SK-N-MC (cell line): ENCODE results near the gene DAZAP1.

Experiments used
- DNase-seq: peaks from one replicate; pipeline ENCODE4 v3.0.0-alpha.2; 2011; ENCODE audit warnings: low read depth, low spot score
- H3K27ac ChIP-seq: fragments of 200-600 bp; sonication (generic); 2 replicates; pipeline ENCODE4 v1.5.1; 2016; ENCODE audit warnings: mixed run types
- H3K36me3 ChIP-seq: fragments of 200-600 bp; sonication (generic); 2 replicates; pipeline ENCODE4 v1.6.1; 2017; ENCODE audit warnings: antibody characterized with exemption, low read length, mixed read lengths; ENCODE audit not compliant: insufficient read depth
- H3K4me3 ChIP-seq: fragments of 200-600 bp; sonication (generic); 2 replicates; pipeline ENCODE4 v1.5.1; 2016
- H3K9ac ChIP-seq: fragments of 200-600 bp; sonication (generic); 2 replicates; pipeline ENCODE4 v1.8.0; 2017; ENCODE audit warnings: mixed run types, mixed read lengths; ENCODE audit not compliant: insufficient read length
- H3K9me3 ChIP-seq: fragments of 200-600 bp; sonication (generic); 2 replicates; pipeline ENCODE4 v1.6.1; 2017; ENCODE audit warnings: low read depth, mild to moderate bottlenecking, antibody characterized with exemption, low read length, moderate library complexity, mixed read lengths
- EZH2 ChIP-seq: fragments of 200-600 bp; sonication (generic); IDR thresholded peaks from one replicate; pipeline ENCODE4 v1.6.1; 2017; ENCODE audit warnings: antibody characterized with exemption
- FOXP2 ChIP-seq: optimal IDR thresholded peaks from 2 replicates; pipeline ENCODE3; 2011; ENCODE audit warnings: mild to moderate bottlenecking, moderate library complexity; ENCODE audit not compliant: insufficient read depth; ENCODE audit errors: extremely low read length, control extremely low read depth
- POLR2AphosphoS5 ChIP-seq: IDR thresholded peaks from 2 replicates; pipeline ENCODE4 v1.6.1; 2012; ENCODE audit warnings: mild to moderate bottlenecking, low read depth, low read length, borderline replicate concordance

The DAZAP1 gene

GRCh38 chr19:1482361-1483130 lies 75.2 kb downstream of the DAZAP1 start:
- no peaks in the 10 kb centered on the region for H3K36me3 ChIP-seq
- no peak overlapping the region for H3K9ac ChIP-seq
- no peak overlapping the region for H3K27ac ChIP-seq
- H3K9me3 ChIP-seq = no peaks in the 10 kb centered on the region
- no peak overlapping the region for H3K4me3 ChIP-seq
- TF ChIP-seq EZH2 (no peak), POLR2AphosphoS5 (no peak), FOXP2 (no peak)
- DNase-seq = no peak

GRCh38 chr19:1483131-1483978 lies 76.0 kb downstream of the DAZAP1 start:
- Histone ChIP-seq H3K4me3 (no peak overlapping the region), H3K27ac (no peak overlapping the region), H3K36me3 (no peaks in the 10 kb centered on the region), H3K9ac (no peak overlapping the region), H3K9me3 (no peaks in the 10 kb centered on the region)
- TF ChIP-seq POLR2AphosphoS5 (no peak), EZH2 (no peak), FOXP2 (no peak)
- no peak for DNase-seq

DNA sequence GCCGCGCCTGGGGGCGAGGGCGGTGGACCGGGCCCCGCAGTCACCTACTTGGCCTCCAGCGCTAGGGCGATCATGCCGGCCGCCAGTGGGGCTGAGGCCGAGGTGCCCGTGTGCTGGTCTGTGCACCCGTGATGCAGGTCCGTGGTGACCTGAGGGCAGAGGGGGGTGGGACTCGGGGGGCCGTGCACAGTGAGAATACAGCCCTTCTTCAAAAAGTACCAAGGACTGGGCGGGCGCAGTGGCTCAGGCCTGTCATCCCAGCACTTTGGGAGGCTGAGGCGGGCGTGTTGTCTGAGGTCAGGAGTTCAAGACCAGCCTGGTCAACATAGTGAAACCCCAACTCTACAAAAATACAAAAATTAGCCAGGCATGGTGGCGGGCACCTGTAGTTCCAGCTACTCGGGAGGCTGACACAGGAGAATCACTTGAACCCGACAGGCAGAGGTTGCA lies 76.6 kb downstream of the DAZAP1 start:
- no peak overlapping the region for H3K9ac ChIP-seq
- TF ChIP-seq EZH2 = no peak
- no peak for TF ChIP-seq POLR2AphosphoS5
- TF ChIP-seq FOXP2 = no peak
- no peak overlapping the region for H3K27ac ChIP-seq
- no peaks in the 10 kb centered on the region for H3K9me3 ChIP-seq
- H3K36me3 ChIP-seq = no peaks in the 10 kb centered on the region
- H3K4me3 ChIP-seq = no peak overlapping the region
- no peak for DNase-seq
